ENCODE measurements around the gene TLL2. TPM values are rescaled to one million over a fixed set of nuclear protein-coding genes. Genes with fewer than 3 reads are reported as not detected.

TLL2 gene
- polyA plus RNA-seq, 3 donors, result not detected

GRCh38 chr10:96516337-96516736, 2.6 kb upstream of the TLL2 start:
- Histone ChIP-seq H4K20me1 (ENCODE audit: insufficient read depth, low read length) (peaks cover 19% of the 10 kb centered on the region), H3K9me3 (replicated peaks in 1 of 2; ENCODE audit: control insufficient read depth in 1 of 2, insufficient read depth in 1 of 2, low read length in 2 of 2) (peaks cover 0 to 20% of the 10 kb centered on the region in 2 donors), H3K4me2 (replicated peaks; ENCODE audit: extremely low read depth, low read length, poor library complexity, severe bottlenecking) (no peak overlapping the region), H3K9ac (ENCODE audit: insufficient read depth, low read length, poor library complexity, severe bottlenecking) (no peak overlapping the region), H3K4me1 (ENCODE audit: control insufficient read depth in 1 of 2, insufficient read depth in 2 of 2, low read length in 2 of 2) (peaks cover 21 to 23% of the 10 kb centered on the region in 2 donors), H3K27ac (ENCODE audit: low read depth in 1 of 2, low read length in 2 of 2) (no peak overlapping the region), H2AFZ (ENCODE audit: insufficient read depth, low read depth, low read length, poor library complexity, severe bottlenecking) (no peak overlapping the region), H3K27me3 (ENCODE audit: control insufficient read depth in 2 of 2, insufficient read depth in 2 of 2, low read length in 2 of 2) (peaks cover 52 to 69% of the 10 kb centered on the region in 2 donors), H3K79me2 (ENCODE audit: insufficient read depth, low read length) (no peaks in the 10 kb centered on the region), H3K4me3 (replicated peaks in 1 of 3; ENCODE audit: low read depth in 2 of 3, low read length in 3 of 3) (no peak overlapping the region), H3K36me3 (replicated peaks in 1 of 2; ENCODE audit: control insufficient read depth in 1 of 2, insufficient read depth in 2 of 2, low read length in 2 of 2) (peaks cover 21 to 33% of the 10 kb centered on the region in 2 donors)
- DNase-seq, result no peak
- H3K4me3 Mint-ChIP-seq, result peak overlapping the region in 1 of 2 donors; percentile 68
- 84% methylated on average over 2 of the region's 2 CpGs for WGBS (ENCODE audit: insufficient coverage)
- peaks cover 28% of the 10 kb centered on the region for H3K4me1 Mint-ChIP-seq
- peaks cover 54 to 63% (median 56%) of the 10 kb centered on the region in 3 donors for H3K27me3 Mint-ChIP-seq (ENCODE audit: low read depth in 3 of 3)
- peaks cover 23 to 42% of the 10 kb centered on the region in 2 donors for H3K36me3 Mint-ChIP-seq
- H3K9me3 Mint-ChIP-seq, result peaks cover 0 to 16% (median 6%) of the 10 kb centered on the region in 7 donors
- peak overlapping the region in 1 of 7 donors; percentile 10 for H3K27ac Mint-ChIP-seq
- intact Hi-C loops (cut with micrococcal nuclease), result no loop called here
- TF ChIP-seq CTCF (IDR thresholded peaks at IDR 0.05), result no peak

- Mint-ChIP-seq H3K9me3 (peaks cover 0 to 18% (median 6%) of the 10 kb centered on the region in 7 donors), H3K27me3 (ENCODE audit: low read depth in 3 of 3) (peaks cover 62 to 77% (median 66%) of the 10 kb centered on the region in 3 donors), H3K4me1 (peaks cover 28% of the 10 kb centered on the region), H3K4me3 (peak overlapping the region; percentile 70 to 95), H3K36me3 (peaks cover 2 to 18% of the 10 kb centered on the region in 2 donors), H3K27ac (no peak overlapping the region)
- no peak for TF ChIP-seq CTCF (IDR thresholded peaks at IDR 0.05)
- H3K9me3 ChIP-seq (replicated peaks in 1 of 2; ENCODE audit: control insufficient read depth in 1 of 2, insufficient read depth in 1 of 2, low read length in 2 of 2), result peaks cover 0 to 20% of the 10 kb centered on the region in 2 donors
- H2AFZ ChIP-seq (ENCODE audit: insufficient read depth, low read depth, low read length, poor library complexity, severe bottlenecking), result peak overlapping the region; percentile 68
- peak overlapping the region; percentile 32 for H3K9ac ChIP-seq (ENCODE audit: insufficient read depth, low read length, poor library complexity, severe bottlenecking)
- intact Hi-C loops (cut with micrococcal nuclease), result loop anchor here (2.0 to 5.0 kb wide), 3 partner anchors 116 to 138 kb away; no protein-coding TSS in a partner anchor
- H3K4me2 ChIP-seq (replicated peaks; ENCODE audit: extremely low read depth, low read length, poor library complexity, severe bottlenecking), result peak overlapping the region; percentile 83
- WGBS (ENCODE audit: insufficient coverage), result under 1% methylated on average over 25 of the region's 31 CpGs
- H3K79me2 ChIP-seq (ENCODE audit: insufficient read depth, low read length), result no peaks in the 10 kb centered on the region
- peaks cover 58 to 76% of the 10 kb centered on the region in 2 donors for H3K27me3 ChIP-seq (ENCODE audit: control insufficient read depth in 2 of 2, insufficient read depth in 2 of 2, low read length in 2 of 2)
- H3K27ac ChIP-seq (ENCODE audit: low read depth in 1 of 2, low read length in 2 of 2), result no peak overlapping the region
- peak overlapping the region; percentile 22 to 75 (median 36) for H3K4me3 ChIP-seq (replicated peaks in 1 of 3; ENCODE audit: low read depth in 2 of 3, low read length in 3 of 3)
- peaks cover 0 to 4% of the 10 kb centered on the region in 2 donors for H3K36me3 ChIP-seq (replicated peaks in 1 of 2; ENCODE audit: control insufficient read depth in 1 of 2, insufficient read depth in 2 of 2, low read length in 2 of 2)
- no peak for DNase-seq
- H3K4me1 ChIP-seq (ENCODE audit: control insufficient read depth in 1 of 2, insufficient read depth in 2 of 2, low read length in 2 of 2), result peaks cover 21 to 23% of the 10 kb centered on the region in 2 donors
- H4K20me1 ChIP-seq (ENCODE audit: insufficient read depth, low read length), result peaks cover 17% of the 10 kb centered on the region
Observed at GRCh38 chr10:96513305-96513697, 425 bp downstream of the TLL2 start.
